HAP-1 (cell line): ENCODE measurements around the gene S1PR4.

Source experiments
- DNase-seq, 2 experiments: peaks; one replicate each; pipeline ENCODE4 v3.0.0-alpha.2; 2016 to 2020; ENCODE audit warnings: low spot score in 2 of 2
- H3K27me3 ChIP-seq: fragments of 250-450 bp; sonication (Bioruptor Pico); 2 replicates; pipeline ENCODE4 v1.5.1; 2020; ENCODE audit warnings: low read depth, mild to moderate bottlenecking, moderate library complexity
- H3K36me3 ChIP-seq: fragments of 250-450 bp; sonication (Bioruptor Pico); replicated peaks from 2 replicates; pipeline ENCODE4 v1.5.1; 2020; ENCODE audit warnings: mild to moderate bottlenecking
- H3K4me1 ChIP-seq: fragments of 250-450 bp; sonication (Bioruptor Pico); 2 replicates; pipeline ENCODE4 v1.5.1; 2020; ENCODE audit warnings: mild to moderate bottlenecking
- H3K4me3 ChIP-seq: fragments of 250-450 bp; sonication (Bioruptor Pico); 2 replicates; pipeline ENCODE4 v1.5.1; 2020; ENCODE audit warnings: mild to moderate bottlenecking, moderate library complexity
- H3K9me3 ChIP-seq: fragments of 250-450 bp; sonication (Bioruptor Pico); 2 replicates; pipeline ENCODE4 v1.5.1; 2020; ENCODE audit warnings: mild to moderate bottlenecking, moderate library complexity
- in situ Hi-C: fragments of 300-500 bp; cut with MboI; formaldehyde crosslinking; loops from 3 replicates; pipeline ENCODE4 v1.14.3; 2020; ENCODE audit warnings: low sequenced_read_pairs, inconsistent platforms, mixed read lengths

The S1PR4 gene

DNA sequence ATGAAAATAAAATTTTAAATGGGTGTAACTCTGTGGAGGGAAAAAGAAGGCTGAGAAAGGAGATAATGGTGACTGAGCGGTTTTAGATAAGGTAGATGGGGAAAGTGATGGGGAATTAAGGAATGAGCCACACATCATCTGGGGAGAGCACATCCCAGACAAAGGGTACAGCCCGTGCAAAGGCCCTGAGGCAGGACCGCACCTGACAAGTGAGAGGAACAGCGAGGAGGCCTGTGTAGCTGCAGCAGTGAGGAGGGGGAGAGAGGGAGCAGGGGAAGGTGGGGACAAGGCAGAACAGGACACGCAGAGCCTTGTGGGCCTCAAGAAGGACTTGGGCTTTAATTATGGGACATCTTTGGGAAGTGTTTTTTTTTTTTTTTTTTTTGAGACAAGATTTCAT is 44.1 kb downstream of the S1PR4 start:
- Histone ChIP-seq H3K4me1 (no peaks in the 10 kb centered on the region), H3K4me3 (no peak overlapping the region), H3K36me3 (no peaks in the 10 kb centered on the region), H3K9me3 (no peaks in the 10 kb centered on the region), H3K27me3 (no peaks in the 10 kb centered on the region)
- DNase-seq = no peak
- in situ Hi-C loops = no loop called here

DNA sequence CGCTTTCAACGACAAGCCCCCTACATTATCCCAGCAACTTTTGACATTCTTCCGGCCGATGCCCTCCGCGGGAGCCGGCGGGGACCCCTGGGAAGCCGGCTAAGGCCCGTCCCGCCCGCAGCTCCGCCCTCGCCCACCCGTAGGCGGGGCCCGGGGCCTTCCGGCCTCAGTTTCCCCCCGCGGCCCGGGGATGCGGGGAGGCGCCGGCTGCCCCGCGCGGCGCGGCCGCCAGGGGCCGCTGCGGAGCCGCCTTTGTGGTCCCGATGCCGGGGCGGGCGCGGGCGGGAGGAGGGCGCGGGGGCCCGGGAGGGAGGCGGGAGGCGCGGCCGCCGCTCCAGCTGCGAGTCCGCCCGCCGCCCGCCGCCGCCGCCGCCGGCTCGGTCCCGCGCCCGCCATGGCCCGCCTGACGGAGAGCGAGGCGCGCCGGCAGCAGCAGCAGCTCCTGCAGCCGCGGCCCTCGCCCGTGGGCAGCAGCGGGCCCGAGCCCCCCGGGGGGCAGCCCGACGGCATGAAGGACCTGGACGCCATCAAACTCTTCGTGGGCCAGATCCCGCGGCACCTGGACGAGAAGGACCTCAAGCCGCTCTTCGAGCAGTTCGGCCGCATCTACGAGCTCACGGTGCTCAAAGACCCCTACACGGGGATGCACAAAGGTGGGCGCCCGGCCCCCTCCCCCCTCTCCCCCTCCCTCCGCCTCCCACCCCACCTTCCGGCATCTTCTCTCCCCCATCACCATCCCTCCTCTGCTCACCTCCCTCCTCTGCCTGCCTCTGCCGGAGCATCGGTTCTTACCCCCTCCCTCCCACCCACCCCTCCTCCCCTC is 46.0 kb downstream of the S1PR4 start, which contains the start of gene CELF5:
Gene CELF5 (plus strand): TSS at position 316 of the 823 bp plus-strand sequence. CDS start 79 bp downstream, at position 395.
- in situ Hi-C loops = no loop called here
- peak; percentile 21 to 77 for DNase-seq
- H3K4me3 ChIP-seq = peak within 1 kb of the TSS; percentile 20

DNA sequence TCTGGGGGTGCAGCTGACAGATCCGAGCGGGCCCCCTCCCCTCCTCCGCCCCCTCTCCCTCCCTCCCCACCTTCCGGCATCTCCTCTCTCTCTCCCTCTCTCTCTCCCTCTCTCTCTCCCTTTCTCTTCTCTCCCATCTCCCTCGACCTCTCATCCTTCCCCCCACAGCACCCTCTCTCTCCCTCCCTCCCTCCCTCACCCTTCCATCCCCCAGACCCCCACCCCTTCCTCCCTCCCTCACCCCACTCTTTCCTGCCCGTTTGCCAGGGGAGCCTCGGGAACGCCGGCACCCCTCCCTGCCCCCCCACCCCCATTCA is 46.6 kb downstream of the S1PR4 start:
- Histone ChIP-seq H3K4me3 (no peak overlapping the region), H3K4me1 (no peaks in the 10 kb centered on the region), H3K36me3 (no peaks in the 10 kb centered on the region), H3K27me3 (0 out of 2 replicates have a peak, but pooled peaks cover under 1% of the 10 kb centered on the region), H3K9me3 (no peaks in the 10 kb centered on the region)
- no peak for DNase-seq
- in situ Hi-C loops = no loop called here

More for the DNA sequence above, 46.0 kb downstream of the S1PR4 start, which contains the start of gene CELF5:
- H3K9me3 ChIP-seq = no peaks in the 10 kb centered on the region
- no peaks in the 10 kb centered on the region for H3K4me1 ChIP-seq
- no peaks in the 10 kb centered on the region for H3K36me3 ChIP-seq
- no peaks in the 10 kb centered on the region for H3K27me3 ChIP-seq

DNA sequence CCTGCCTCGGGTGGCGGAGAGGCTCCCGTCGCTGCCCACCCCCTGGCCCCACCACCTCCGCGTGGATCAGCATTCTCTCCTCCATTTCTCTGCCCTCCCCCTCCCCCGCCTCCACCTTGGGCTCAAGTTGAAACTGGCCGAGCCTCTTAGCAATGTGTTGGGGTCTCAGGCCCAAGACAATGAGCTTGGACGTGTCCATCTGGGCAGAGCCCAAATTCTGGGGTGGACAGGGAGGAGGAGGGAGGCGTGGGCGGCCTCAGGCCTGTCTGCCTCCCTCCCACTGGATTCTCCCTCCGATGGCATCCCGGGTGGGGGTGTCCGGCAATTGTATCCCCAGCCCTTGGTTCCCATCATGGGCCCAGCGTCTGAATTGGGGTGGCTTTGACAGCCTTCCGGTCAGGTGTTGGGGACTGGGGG is 47.1 kb downstream of the S1PR4 start:
- H3K4me3 ChIP-seq = no peak overlapping the region
- no peaks in the 10 kb centered on the region for H3K9me3 ChIP-seq
- no peaks in the 10 kb centered on the region for H3K36me3 ChIP-seq
- no peaks in the 10 kb centered on the region for H3K4me1 ChIP-seq
- DNase-seq = no peak
- in situ Hi-C loops = no loop called here
- peaks cover 4% of the 10 kb centered on the region; the same call in 1 of the 2 replicates for H3K27me3 ChIP-seq

DNA sequence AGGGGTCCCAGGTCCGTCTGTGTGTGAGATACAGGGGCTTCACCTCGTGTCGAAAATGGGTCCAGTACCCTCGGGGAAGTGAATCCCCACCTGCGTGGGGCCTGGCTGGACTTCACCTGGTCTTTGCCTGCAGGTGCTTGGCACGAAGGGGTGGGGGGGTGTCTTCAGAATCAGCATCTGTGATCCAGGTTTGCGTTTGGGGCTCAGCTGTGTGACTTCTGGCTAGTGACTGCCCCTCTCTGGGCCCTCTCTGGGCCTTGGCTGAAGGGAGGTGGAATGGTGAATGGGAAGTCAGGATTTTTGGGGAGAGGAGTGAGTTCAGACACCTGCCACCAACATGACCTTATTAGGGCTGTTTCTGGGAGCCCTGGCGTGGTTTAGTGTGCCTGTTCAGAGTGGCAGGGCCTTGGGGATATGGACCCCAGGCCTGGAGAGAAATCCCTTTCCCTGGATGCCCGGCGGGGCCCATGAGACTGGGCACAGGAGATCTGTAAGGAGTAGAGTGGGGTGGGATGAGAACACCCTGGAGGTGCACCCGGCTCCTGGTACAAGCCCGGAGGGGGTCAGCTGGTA is 48.6 kb downstream of the S1PR4 start:
- Histone ChIP-seq H3K4me1 (no peaks in the 10 kb centered on the region), H3K27me3 (peaks cover 4% of the 10 kb centered on the region; the same call in 1 of the 2 replicates), H3K36me3 (no peaks in the 10 kb centered on the region), H3K4me3 (no peak overlapping the region), H3K9me3 (no peaks in the 10 kb centered on the region)
- DNase-seq = no peak
- in situ Hi-C loops = no loop called here

DNA sequence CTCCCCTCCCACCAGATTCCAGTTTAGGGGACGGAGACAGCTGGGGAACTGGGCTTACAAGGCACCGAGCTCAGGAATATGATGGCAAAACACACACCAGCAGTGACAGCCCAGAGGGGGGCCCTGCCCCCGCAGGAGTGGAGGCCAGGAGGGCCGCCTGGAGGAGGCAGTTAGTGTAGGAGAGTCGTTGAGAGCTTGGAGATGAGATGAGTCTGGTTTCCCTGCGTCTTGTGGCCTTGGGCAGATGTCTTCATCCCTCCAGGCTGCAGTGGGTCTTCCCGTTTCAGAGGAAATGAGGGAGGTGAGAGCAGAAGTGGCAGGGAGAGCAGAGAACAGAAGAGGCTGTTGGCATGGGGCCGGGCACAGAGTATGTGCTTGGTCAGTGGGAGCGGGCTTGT is 50.8 kb downstream of the S1PR4 start:
- H3K27me3 ChIP-seq = peaks cover 4% of the 10 kb centered on the region; the same call in 1 of the 2 replicates
- no peaks in the 10 kb centered on the region for H3K9me3 ChIP-seq
- in situ Hi-C loops = no loop called here
- H3K36me3 ChIP-seq = no peaks in the 10 kb centered on the region
- no peak overlapping the region for H3K4me3 ChIP-seq
- H3K4me1 ChIP-seq = no peaks in the 10 kb centered on the region
- no peak for DNase-seq
